HFFc6 (cell line): ENCODE measurements around the gene GPAT3. TPM values are rescaled to one million over a fixed set of nuclear protein-coding genes. Genes with fewer than 3 reads are reported as not detected.
A peak's percentile ranks its signal among the peaks of the same experiment; 100 is the strongest.
"Not testable (repeated sequence)": the region's sequence is repeated elsewhere in the genome, so short reads cannot be mapped to it uniquely, and the experiment has no call there.

Experiments
- DNase-seq: peaks from one replicate; pipeline ENCODE4 v3.0.0-alpha.2; 2018
- H3K27ac Mint-ChIP-seq: 2 replicates; pipeline ENCODE4 v1.8.0; 2020; ENCODE audit warnings: mild to moderate bottlenecking, mixed read lengths
- H3K27me3 Mint-ChIP-seq: 2 replicates; pipeline ENCODE4 v1.8.0; 2021; ENCODE audit warnings: mild to moderate bottlenecking, moderate library complexity, mixed read lengths; ENCODE audit not compliant: insufficient read depth
- H3K36me3 Mint-ChIP-seq: 2 replicates; pipeline ENCODE4 v1.8.0; 2021; ENCODE audit warnings: low read depth, mixed read lengths
- H3K4me1 Mint-ChIP-seq: 2 replicates; pipeline ENCODE4 v1.8.0; 2020; ENCODE audit warnings: low read depth, mixed read lengths
- H3K4me3 Mint-ChIP-seq: 2 replicates; pipeline ENCODE4 v1.8.0; 2020; ENCODE audit warnings: mild to moderate bottlenecking, moderate library complexity, mixed read lengths
- H3K9me3 Mint-ChIP-seq: 2 replicates; pipeline ENCODE4 v1.8.0; 2020; ENCODE audit warnings: mild to moderate bottlenecking, mixed read lengths
- CTCF ChIP-seq: fragments of 200-600 bp; sonication (generic); IDR thresholded peaks from 2 replicates; pipeline ENCODE4 v1.5.0; 2021; ENCODE audit warnings: antibody characterized with exemption, mild to moderate bottlenecking
- long read RNA-seq: library from polyadenylated mRNA; unstranded; transcript quantifications from one replicate; pipeline ENCODE4 v2.0.0, GENCODE V29; 2019
- total RNA-seq, 6 experiments: library from RNA; stranded (reverse); fragmentation: NEBNext Ultra II Directional; extraction: Animal tissue kit (Norgen Biotek cat#: 25700); gene quantifications; 2 replicates in 1 of 6; 3 replicates in 5 of 6; pipeline ENCODE4 v1.2.3, GENCODE V29; 2021

Gene GPAT3
- 1 to 10 TPM in 1 of 6 experiments, under 1 TPM in 5; 0.51 to 1.8 (median 0.79) TPM for total RNA-seq
- long read RNA-seq: 0 reads

- no peaks in the 10 kb centered on the region for H3K9me3 Mint-ChIP-seq
- peak; percentile 42 for DNase-seq
- TF ChIP-seq CTCF: no peak
- peaks cover 13% of the 10 kb centered on the region for H3K4me1 Mint-ChIP-seq
- no peaks in the 10 kb centered on the region for H3K36me3 Mint-ChIP-seq
- peak within 1 kb of the TSS; percentile 90 for H3K4me3 Mint-ChIP-seq
- H3K27ac Mint-ChIP-seq: peak within 1 kb of the TSS; percentile 15; the same call in 1 of the 2 replicates
- peaks cover 26% of the 10 kb centered on the region for H3K27me3 Mint-ChIP-seq
These were observed at the start of gene GPAT3 for GRCh38 chr4:83535520-83536361. Gene GPAT3 (plus strand): TSS chr4:83536108. CDS start chr4:83536623, 515 bp downstream.

- Mint-ChIP-seq H3K9me3 (no peaks in the 10 kb centered on the region), H3K4me3 (no peak overlapping the region), H3K27ac (no peak overlapping the region; the same call in 1 of the 2 replicates), H3K27me3 (no peaks in the 10 kb centered on the region), H3K4me1 (peaks cover 15% of the 10 kb centered on the region), H3K36me3 (no peaks in the 10 kb centered on the region)
- no peak for DNase-seq
- no peak for TF ChIP-seq CTCF
These were observed 49.3 kb upstream of the GPAT3 start for GRCh38 chr4:83486457-83487129.

GRCh38 chr4:83489711-83490326 lies 46.1 kb upstream of the GPAT3 start:
- Mint-ChIP-seq H3K27ac (no peak overlapping the region), H3K4me1 (peaks cover 11% of the 10 kb centered on the region), H3K4me3 (no peak overlapping the region), H3K36me3 (no peaks in the 10 kb centered on the region), H3K9me3 (no peaks in the 10 kb centered on the region), H3K27me3 (0 out of 2 replicates have a peak, but pooled peaks cover 2% of the 10 kb centered on the region)
- 0 out of 2 replicates have a peak, but pooled peaks have one; percentile 13 for TF ChIP-seq CTCF
- no peak for DNase-seq

- Mint-ChIP-seq H3K36me3 (no peaks in the 10 kb centered on the region), H3K27ac (no peak overlapping the region), H3K9me3 (no peaks in the 10 kb centered on the region), H3K4me3 (no peak overlapping the region), H3K4me1 (0 out of 2 replicates have a peak, but pooled peaks cover 6% of the 10 kb centered on the region), H3K27me3 (0 out of 2 replicates have a peak, but pooled peaks cover 2% of the 10 kb centered on the region)
- peak; percentile 91 for TF ChIP-seq CTCF
- peak; percentile 11 for DNase-seq
These were observed 44.9 kb upstream of the GPAT3 start for GRCh38 chr4:83490876-83491450.

- H3K9me3 Mint-ChIP-seq, H3K4me3 Mint-ChIP-seq, H3K4me1 Mint-ChIP-seq, H3K36me3 Mint-ChIP-seq, DNase-seq, H3K27ac Mint-ChIP-seq: not testable (repeated sequence)
- peaks cover 11% of the 10 kb centered on the region for H3K27me3 Mint-ChIP-seq
These were observed 39.6 kb upstream of the GPAT3 start for GRCh38 chr4:83496085-83496917.
